Measurements from ENCODE around the gene CCDC116.
A peak's percentile ranks its signal among the peaks of the same experiment; 100 is the strongest.
"Not testable (repeated sequence)": the region's sequence is repeated elsewhere in the genome, so short reads cannot be mapped to it uniquely, and the experiment has no call there.

CCDC116 gene

GRCh38 chr22:21611210-21611977 is 21.2 kb upstream of the CCDC116 start:
- DNase-seq, result no peak

GRCh38 chr22:21612858-21613257 is 19.7 kb upstream of the CCDC116 start:
- no peak for DNase-seq

GRCh38 chr22:21613553-21614233 is 18.9 kb upstream of the CCDC116 start:
- no peak for DNase-seq

GRCh38 chr22:21615731-21616130 is 16.8 kb upstream of the CCDC116 start:
- no peak for DNase-seq

- DNase-seq, result not testable (repeated sequence)
Measured at GRCh38 chr22:21617337-21617736, 15.2 kb upstream of the CCDC116 start.

GRCh38 chr22:21621025-21621424 is 11.5 kb upstream of the CCDC116 start:
- no peak for DNase-seq

- DNase-seq, result no peak
Measured at GRCh38 chr22:21622011-21622918, 10.3 kb upstream of the CCDC116 start.

- DNase-seq, result no peak
Measured at GRCh38 chr22:21622919-21623647, 9.5 kb upstream of the CCDC116 start.

GRCh38 chr22:21623648-21623970 is 9.0 kb upstream of the CCDC116 start:
- no peak for DNase-seq

- DNase-seq, result peak; percentile 57
Measured at GRCh38 chr22:21624120-21624879, 8.3 kb upstream of the CCDC116 start.

GRCh38 chr22:21624880-21625791 is 7.4 kb upstream of the CCDC116 start:
- no peak for DNase-seq

- DNase-seq, result no peak
Measured at GRCh38 chr22:21626073-21626734, 6.4 kb upstream of the CCDC116 start.

- no peak for DNase-seq
Measured at GRCh38 chr22:21626735-21627469, 5.7 kb upstream of the CCDC116 start.

- no peak for DNase-seq
Measured at GRCh38 chr22:21628386-21629254, 3.9 kb upstream of the CCDC116 start.

GRCh38 chr22:21629255-21630149 is 3.1 kb upstream of the CCDC116 start, which contains the start of gene YDJC:
Gene YDJC, minus strand, starts transcription at chr22:21630022. Its CDS starts 8 bp downstream, at chr22:21630014.
- DNase-seq, result peak; percentile 96

GRCh38 chr22:21631025-21631424 is 1.5 kb upstream of the CCDC116 start:
- no peak for DNase-seq

GRCh38 chr22:21632931-21633330 is 371 bp downstream of the CCDC116 start:
- no peak for DNase-seq
